Keratinocyte (primary cell): ENCODE measurements around the gene PUDP. TPM values are rescaled to one million over a fixed set of nuclear protein-coding genes. Genes with fewer than 3 reads are reported as not detected.

Experiments
- DNase-seq: peaks from one replicate; pipeline ENCODE4 v3.0.0-alpha.2; 2011; ENCODE audit warnings: low read depth, missing footprints, low spot score
- FAIRE-seq: peaks from 2 replicates; lab custom pipeline; 2011; peaks lifted over from hg19 to GRCh38; lab: Jason Lieb, UNC
- H2AFZ ChIP-seq: 2 replicates; pipeline ENCODE4 v1.6.0; 2012; ENCODE audit warnings: low read length, control low read depth, inconsistent platforms; ENCODE audit not compliant: control insufficient read depth
- H3K27ac ChIP-seq: 2 replicates; pipeline ENCODE4 v1.5.1; 2011; ENCODE audit warnings: low read length; ENCODE audit not compliant: control insufficient read depth, insufficient read depth
- H3K27me3 ChIP-seq: 3 replicates; pipeline ENCODE4 v1.6.0; 2011; ENCODE audit warnings: low read length; ENCODE audit not compliant: control insufficient read depth, insufficient read depth; ENCODE audit errors: extremely low read depth
- H3K36me3 ChIP-seq, 2 experiments: 2 replicates in 1 of 2; 3 replicates in 1 of 2; pipeline ENCODE4 v1.5.1; 2011; ENCODE audit warnings: low read length in 2 of 2, mild to moderate bottlenecking in 1 of 2; ENCODE audit not compliant: control insufficient read depth in 2 of 2, insufficient read depth in 2 of 2; ENCODE audit errors: extremely low read depth in 1 of 2
- H3K4me1 ChIP-seq: 3 replicates; pipeline ENCODE4 v1.5.1; 2011; ENCODE audit warnings: low read length; ENCODE audit not compliant: control insufficient read depth, insufficient read depth; ENCODE audit errors: extremely low read depth
- H3K4me2 ChIP-seq: 3 replicates; pipeline ENCODE4 v1.6.0; 2011; ENCODE audit warnings: low read depth, low read length; ENCODE audit not compliant: control insufficient read depth, insufficient read depth; ENCODE audit errors: extremely low read depth
- H3K4me3 ChIP-seq, 3 experiments: fragments of 200-600 bp in 1 of 3; sonication (generic) in 1 of 3; 2 replicates in 2 of 3; 3 replicates in 1 of 3; pipeline ENCODE4 v1.5.1; 2011 to 2016; ENCODE audit warnings: low read length in 3 of 3, mild to moderate bottlenecking in 3 of 3, control low read depth in 2 of 3, inconsistent platforms in 1 of 3, low read depth in 1 of 3, mixed read lengths in 1 of 3, mixed run types in 1 of 3, moderate library complexity in 1 of 3; ENCODE audit not compliant: control insufficient read depth in 2 of 3, insufficient read depth in 2 of 3; ENCODE audit errors: extremely low read depth in 1 of 3
- H3K79me2 ChIP-seq: 2 replicates; pipeline ENCODE4 v1.6.0; 2012; ENCODE audit warnings: low read length; ENCODE audit not compliant: control insufficient read depth, insufficient read depth
- H3K9ac ChIP-seq: 3 replicates; pipeline ENCODE4 v1.6.0; 2011; ENCODE audit warnings: low read length; ENCODE audit not compliant: control insufficient read depth, insufficient read depth; ENCODE audit errors: extremely low read depth
- H3K9me1 ChIP-seq: 3 replicates; pipeline ENCODE4 v1.6.0; 2011; ENCODE audit warnings: low read length; ENCODE audit not compliant: control insufficient read depth, insufficient read depth; ENCODE audit errors: extremely low read depth
- H3K9me3 ChIP-seq: 2 replicates; pipeline ENCODE4 v1.5.1; 2012; ENCODE audit warnings: low read depth, low read length; ENCODE audit not compliant: control insufficient read depth
- H4K20me1 ChIP-seq: 3 replicates; pipeline ENCODE4 v1.6.0; 2011; ENCODE audit warnings: low read length; ENCODE audit not compliant: control insufficient read depth, insufficient read depth; ENCODE audit errors: extremely low read depth
- EZH2 ChIP-seq: IDR thresholded peaks from one replicate; pipeline ENCODE4 v1.6.1; 2012; ENCODE audit warnings: inconsistent platforms, mild to moderate bottlenecking, low read length, moderate library complexity
- dilution Hi-C: fragments of 300-500 bp; cut with MboI; formaldehyde crosslinking; loops from one replicate; pipeline ENCODE4 v1.7.0; 2020; ENCODE audit warnings: low sequenced_read_pairs; ENCODE audit not compliant: extremely low pct_ligation_motif_present
- polyA plus RNA-seq, 5 experiments: library from polyadenylated mRNA; depleted of rRNA in 3 of 5; stranded (reverse) in 3 of 5; stranded (forward) in 1 of 5; unstranded in 1 of 5; fragments of >200 nt; gene quantifications; 1 replicate in 1 of 5; 2 replicates in 3 of 5; 3 replicates in 1 of 5; pipeline versions ENCODE4 v1.2.1 to v1.2.3, GENCODE V29; 2011 to 2012; ENCODE audit warnings: missing spikeins in 2 of 5, low read depth in 1 of 5, low replicate concordance in 1 of 5
- TF ChIP-seq, protein P1 (sequence below), 3 experiments: IDR thresholded peaks in 1 of 3; conservative IDR thresholded peaks in 1 of 3; optimal IDR thresholded peaks in 1 of 3; 2 replicates in 2 of 3; 3 replicates in 1 of 3; pipeline versions ENCODE3 to v1.5.1; 2011; ENCODE audit warnings: low read length in 3 of 3, mild to moderate bottlenecking in 3 of 3, moderate library complexity in 2 of 3, control low read depth in 1 of 3, inconsistent platforms in 1 of 3; ENCODE audit not compliant: insufficient read depth in 2 of 3; ENCODE audit errors: extremely low read depth in 1 of 3

The PUDP gene
- polyA plus RNA-seq, 1 donor (not counting 4 experiments of a cell fraction or from before 2014, with no cell fraction given): 48.0 TPM

DNA sequence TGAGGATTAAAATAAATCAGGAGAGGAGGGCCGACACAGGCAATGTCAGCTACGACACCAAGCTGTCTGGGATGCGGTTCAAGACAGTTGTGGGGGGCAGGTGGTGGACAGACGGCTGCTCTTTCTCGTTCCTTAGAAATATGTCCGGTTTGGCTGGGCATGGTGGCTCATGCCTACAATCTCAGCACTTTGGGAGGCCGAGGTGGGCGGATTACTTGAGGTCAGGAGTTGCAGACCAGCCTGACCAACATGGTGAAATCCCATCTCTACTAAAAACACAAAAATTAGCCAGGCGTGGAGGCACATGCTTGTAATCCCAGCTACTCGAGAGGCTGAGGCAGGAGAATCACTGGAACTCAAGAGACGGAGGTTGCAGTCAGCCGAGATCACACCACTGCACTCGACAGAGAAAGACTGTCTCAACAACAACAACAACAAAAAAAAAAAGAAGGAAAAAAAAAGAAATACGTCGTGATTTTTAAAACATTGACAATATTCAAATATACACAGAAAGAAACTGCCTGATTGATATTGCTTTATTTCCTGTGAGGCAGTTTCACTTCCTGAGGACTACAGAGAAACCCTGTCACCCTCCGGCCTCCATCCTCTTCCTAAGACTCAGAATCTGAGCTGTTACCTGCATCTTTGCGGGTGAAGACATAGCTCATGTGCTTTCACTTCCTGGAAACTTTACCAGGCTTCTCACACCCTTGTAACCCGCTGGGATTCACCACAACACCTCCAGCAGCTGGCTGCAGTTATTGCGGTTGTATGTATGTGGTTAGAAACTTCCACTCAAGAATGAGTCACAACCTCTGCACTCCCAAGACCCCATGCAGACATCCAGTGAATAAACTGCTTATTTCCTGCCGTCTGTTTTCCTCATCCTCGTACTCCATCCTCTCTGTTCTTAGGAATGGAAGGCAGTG lies 64.2 kb downstream of the PUDP start:
- Histone ChIP-seq H3K9me1 (no peaks in the 10 kb centered on the region), H4K20me1 (peaks cover 37% of the 10 kb centered on the region), H3K27ac (no peak overlapping the region), H3K9ac (no peak overlapping the region), H3K9me3 (no peaks in the 10 kb centered on the region), H3K27me3 (no peaks in the 10 kb centered on the region), H2AFZ (no peak overlapping the region), H3K4me1 (peaks cover 12% of the 10 kb centered on the region), H3K4me2 (peak overlapping the region; percentile 19), H3K36me3 (peaks cover 2% of the 10 kb centered on the region in 2 experiments), H3K4me3 (no peak overlapping the region), H3K79me2 (no peaks in the 10 kb centered on the region)
- TF ChIP-seq EZH2: no peak
- TF ChIP-seq, protein P1, sequence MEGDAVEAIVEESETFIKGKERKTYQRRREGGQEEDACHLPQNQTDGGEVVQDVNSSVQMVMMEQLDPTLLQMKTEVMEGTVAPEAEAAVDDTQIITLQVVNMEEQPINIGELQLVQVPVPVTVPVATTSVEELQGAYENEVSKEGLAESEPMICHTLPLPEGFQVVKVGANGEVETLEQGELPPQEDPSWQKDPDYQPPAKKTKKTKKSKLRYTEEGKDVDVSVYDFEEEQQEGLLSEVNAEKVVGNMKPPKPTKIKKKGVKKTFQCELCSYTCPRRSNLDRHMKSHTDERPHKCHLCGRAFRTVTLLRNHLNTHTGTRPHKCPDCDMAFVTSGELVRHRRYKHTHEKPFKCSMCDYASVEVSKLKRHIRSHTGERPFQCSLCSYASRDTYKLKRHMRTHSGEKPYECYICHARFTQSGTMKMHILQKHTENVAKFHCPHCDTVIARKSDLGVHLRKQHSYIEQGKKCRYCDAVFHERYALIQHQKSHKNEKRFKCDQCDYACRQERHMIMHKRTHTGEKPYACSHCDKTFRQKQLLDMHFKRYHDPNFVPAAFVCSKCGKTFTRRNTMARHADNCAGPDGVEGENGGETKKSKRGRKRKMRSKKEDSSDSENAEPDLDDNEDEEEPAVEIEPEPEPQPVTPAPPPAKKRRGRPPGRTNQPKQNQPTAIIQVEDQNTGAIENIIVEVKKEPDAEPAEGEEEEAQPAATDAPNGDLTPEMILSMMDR (optimal IDR thresholded peaks at IDR 0.05 in 1 of 3, IDR thresholded peaks at IDR 0.05 in 1 of 3, conservative IDR thresholded peaks at IDR 0.05 in 1 of 3; ENCODE audit: extremely low read depth in 1 of 3, insufficient read depth in 2 of 3, low read length in 3 of 3): no peak
- FAIRE-seq (peak; percentile 99), DNase-seq (peak; percentile 76)
- dilution Hi-C loops: no loop called here

DNA sequence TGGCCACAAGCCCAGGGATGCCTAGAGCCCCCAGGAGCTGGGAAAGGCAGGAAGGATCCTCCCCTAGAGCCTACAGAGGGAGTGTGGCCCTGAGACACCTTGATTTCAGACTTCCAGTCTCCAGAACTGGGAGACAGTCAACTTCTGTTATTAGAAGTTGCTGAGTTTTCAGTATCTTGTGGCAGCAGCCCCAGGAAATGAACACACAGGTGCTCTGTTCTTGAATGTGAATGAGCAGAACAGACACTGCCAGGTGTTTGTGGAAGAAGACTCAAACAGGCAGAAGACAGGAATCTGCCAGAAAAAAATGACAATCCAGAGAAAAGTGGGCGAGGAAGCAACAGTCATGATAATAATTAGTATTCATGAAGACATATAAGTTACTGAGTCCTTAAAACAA lies 64.9 kb downstream of the PUDP start:
- Histone ChIP-seq H3K36me3 (peaks cover 2% of the 10 kb centered on the region in 2 experiments), H3K27ac (no peak overlapping the region), H2AFZ (no peak overlapping the region), H3K9me3 (no peaks in the 10 kb centered on the region), H3K79me2 (no peaks in the 10 kb centered on the region), H3K4me3 (no peak overlapping the region), H3K9ac (no peak overlapping the region), H3K4me1 (peaks cover 12% of the 10 kb centered on the region), H3K4me2 (no peak overlapping the region), H3K9me1 (no peaks in the 10 kb centered on the region), H3K27me3 (no peaks in the 10 kb centered on the region), H4K20me1 (peaks cover 37% of the 10 kb centered on the region)
- TF ChIP-seq, protein P1 (optimal IDR thresholded peaks at IDR 0.05 in 1 of 3, IDR thresholded peaks at IDR 0.05 in 1 of 3, conservative IDR thresholded peaks at IDR 0.05 in 1 of 3; ENCODE audit: extremely low read depth in 1 of 3, insufficient read depth in 2 of 3, low read length in 3 of 3): no peak
- no peak for TF ChIP-seq EZH2
- DNase-seq (no peak), FAIRE-seq (peak; percentile 46)
- dilution Hi-C loops: no loop called here
